Mucosa of descending colon (tissue), 3 donors: ENCODE measurements around the gene MYO1H. TPM values are rescaled to one million over a fixed set of nuclear protein-coding genes. Genes with fewer than 3 reads are reported as not detected.

Source experiments
- ATAC-seq: fragments of 200-7000 bp; cut with Tn5 transposase; one replicate; pipeline ENCODE4 v1.9.1; 2020; ENCODE audit warnings: mild to moderate bottlenecking, moderate library complexity
- DNase-seq, 3 donors: peaks; one replicate each; pipeline ENCODE4 v3.0.0-alpha.2; 2020
- H3K36me3 ChIP-seq: fragments of 200-600 bp; one replicate; pipeline ENCODE4 v1.8.0; 2021; ENCODE audit warnings: low read depth, mild to moderate bottlenecking
- H3K4me1 ChIP-seq: fragments of 200-600 bp; one replicate; pipeline ENCODE4 v1.8.0; 2021; ENCODE audit warnings: low read depth, mild to moderate bottlenecking
- H3K4me3 ChIP-seq: fragments of 200-600 bp; one replicate; pipeline ENCODE4 v1.8.0; 2021; ENCODE audit warnings: mild to moderate bottlenecking
- H3K9me3 ChIP-seq: fragments of 200-600 bp; one replicate; pipeline ENCODE4 v1.8.0; 2021; ENCODE audit warnings: mild to moderate bottlenecking
- intact Hi-C, 2 donors: fragments of 100-400 bp; cut with DNase I in 1 of 2; cut with micrococcal nuclease in 1 of 2; formaldehyde crosslinking; loops; one replicate each; pipeline versions ENCODE4 v1.11.0 to v1.11.1; 2022; cut with DNase I, micrococcal nuclease
- total RNA-seq, 3 donors: library from RNA; stranded (reverse); fragmentation: NEBNext Ultra II Directional in 2 of 3; extraction: Animal tissue kit (Norgen Biotek cat#: 25700) in 2 of 3; gene quantifications; one replicate each; pipeline versions ENCODE4 v1.2.1 to v1.2.4, GENCODE V29; 2021 to 2023
- TF ChIP-seq, protein P1 (sequence below): fragments of 200-600 bp; IDR thresholded peaks from one replicate; pipeline ENCODE4 v1.8.0; 2022; ENCODE audit warnings: antibody characterized with exemption, mild to moderate bottlenecking
- donor health status: DM: no; HTN: no; CAD: no; lungs with moderate emphysema.
- donor health status: DM: no; HTN: no; CAD: no.
- donor health status: DM: no; HTN: yes; CAD: no.

MYO1H gene
- total RNA-seq, 3 donors from 2014 or later = 0.41 TPM; not detected in 2

DNA sequence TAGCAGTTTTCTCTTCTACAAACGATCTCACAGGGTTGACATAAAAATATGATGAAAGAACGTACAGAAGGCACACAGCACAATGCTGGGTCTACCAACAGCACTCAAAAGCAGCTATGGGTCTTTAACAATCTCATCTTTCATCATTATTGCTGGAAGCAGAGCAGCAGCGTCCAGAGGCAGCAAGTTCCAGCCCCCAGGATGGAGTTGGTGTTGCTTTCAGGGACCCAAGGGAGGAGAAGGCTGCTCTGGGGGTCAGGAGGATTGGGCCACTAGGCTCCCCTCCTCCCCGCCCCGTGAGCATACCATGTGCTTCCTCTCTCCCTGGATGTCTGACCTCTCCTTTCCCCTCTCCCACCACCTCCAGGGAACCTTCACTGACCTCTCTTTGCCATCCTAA lies 116.1 kb downstream of the MYO1H start:
- TF ChIP-seq, protein P1, sequence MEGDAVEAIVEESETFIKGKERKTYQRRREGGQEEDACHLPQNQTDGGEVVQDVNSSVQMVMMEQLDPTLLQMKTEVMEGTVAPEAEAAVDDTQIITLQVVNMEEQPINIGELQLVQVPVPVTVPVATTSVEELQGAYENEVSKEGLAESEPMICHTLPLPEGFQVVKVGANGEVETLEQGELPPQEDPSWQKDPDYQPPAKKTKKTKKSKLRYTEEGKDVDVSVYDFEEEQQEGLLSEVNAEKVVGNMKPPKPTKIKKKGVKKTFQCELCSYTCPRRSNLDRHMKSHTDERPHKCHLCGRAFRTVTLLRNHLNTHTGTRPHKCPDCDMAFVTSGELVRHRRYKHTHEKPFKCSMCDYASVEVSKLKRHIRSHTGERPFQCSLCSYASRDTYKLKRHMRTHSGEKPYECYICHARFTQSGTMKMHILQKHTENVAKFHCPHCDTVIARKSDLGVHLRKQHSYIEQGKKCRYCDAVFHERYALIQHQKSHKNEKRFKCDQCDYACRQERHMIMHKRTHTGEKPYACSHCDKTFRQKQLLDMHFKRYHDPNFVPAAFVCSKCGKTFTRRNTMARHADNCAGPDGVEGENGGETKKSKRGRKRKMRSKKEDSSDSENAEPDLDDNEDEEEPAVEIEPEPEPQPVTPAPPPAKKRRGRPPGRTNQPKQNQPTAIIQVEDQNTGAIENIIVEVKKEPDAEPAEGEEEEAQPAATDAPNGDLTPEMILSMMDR = no peak
- intact Hi-C loops = no loop called here
- Histone ChIP-seq H3K4me1 (peaks cover 81% of the 10 kb centered on the region), H3K4me3 (no peak overlapping the region), H3K9me3 (no peaks in the 10 kb centered on the region), H3K36me3 (no peaks in the 10 kb centered on the region)
- DNase-seq = no peak
- ATAC-seq = no peak

GRCh38 chr12:109464642-109465351 lies 117.1 kb downstream of the MYO1H start:
- no peak for ATAC-seq
- Histone ChIP-seq H3K9me3 (no peaks in the 10 kb centered on the region), H3K4me3 (no peak overlapping the region), H3K4me1 (peaks cover 80% of the 10 kb centered on the region), H3K36me3 (no peaks in the 10 kb centered on the region)
- TF ChIP-seq, protein P1 = no peak
- no peak for DNase-seq
- intact Hi-C loops = no loop called here

DNA sequence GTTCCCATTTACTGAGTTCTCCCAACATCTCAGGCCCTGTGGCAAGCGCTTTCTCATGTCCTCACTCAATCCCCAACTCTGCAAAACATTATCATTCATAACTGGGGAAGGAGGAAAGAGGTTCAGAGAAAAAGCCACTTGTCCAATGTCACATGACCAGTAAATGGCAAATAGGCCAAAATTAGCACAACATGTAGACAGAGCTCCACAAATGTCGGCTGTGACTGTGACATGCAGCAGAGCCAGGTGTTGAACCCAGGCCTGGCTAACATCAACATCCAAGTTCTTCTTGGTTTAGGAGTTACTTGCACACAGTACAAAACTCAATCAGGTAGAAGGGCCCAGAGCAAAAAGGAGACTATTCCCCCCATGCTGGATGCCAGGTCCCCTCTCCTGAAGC lies 118.6 kb downstream of the MYO1H start:
- Histone ChIP-seq H3K4me3 (no peak overlapping the region), H3K36me3 (no peaks in the 10 kb centered on the region), H3K9me3 (no peaks in the 10 kb centered on the region), H3K4me1 (peaks cover 78% of the 10 kb centered on the region)
- TF ChIP-seq, protein P1 = no peak
- intact Hi-C loops = no loop called here
- ATAC-seq (no peak), DNase-seq (no peak)

GRCh38 chr12:109466821-109467220 lies 119.1 kb downstream of the MYO1H start:
- DNase-seq = peak in 1 of 3 donors; percentile 42
- TF ChIP-seq, protein P1 = no peak
- no peak for ATAC-seq
- intact Hi-C loops = no loop called here
- H3K9me3 ChIP-seq = no peaks in the 10 kb centered on the region
- no peaks in the 10 kb centered on the region for H3K36me3 ChIP-seq
- H3K4me1 ChIP-seq = peaks cover 73% of the 10 kb centered on the region
- no peak overlapping the region for H3K4me3 ChIP-seq

DNA sequence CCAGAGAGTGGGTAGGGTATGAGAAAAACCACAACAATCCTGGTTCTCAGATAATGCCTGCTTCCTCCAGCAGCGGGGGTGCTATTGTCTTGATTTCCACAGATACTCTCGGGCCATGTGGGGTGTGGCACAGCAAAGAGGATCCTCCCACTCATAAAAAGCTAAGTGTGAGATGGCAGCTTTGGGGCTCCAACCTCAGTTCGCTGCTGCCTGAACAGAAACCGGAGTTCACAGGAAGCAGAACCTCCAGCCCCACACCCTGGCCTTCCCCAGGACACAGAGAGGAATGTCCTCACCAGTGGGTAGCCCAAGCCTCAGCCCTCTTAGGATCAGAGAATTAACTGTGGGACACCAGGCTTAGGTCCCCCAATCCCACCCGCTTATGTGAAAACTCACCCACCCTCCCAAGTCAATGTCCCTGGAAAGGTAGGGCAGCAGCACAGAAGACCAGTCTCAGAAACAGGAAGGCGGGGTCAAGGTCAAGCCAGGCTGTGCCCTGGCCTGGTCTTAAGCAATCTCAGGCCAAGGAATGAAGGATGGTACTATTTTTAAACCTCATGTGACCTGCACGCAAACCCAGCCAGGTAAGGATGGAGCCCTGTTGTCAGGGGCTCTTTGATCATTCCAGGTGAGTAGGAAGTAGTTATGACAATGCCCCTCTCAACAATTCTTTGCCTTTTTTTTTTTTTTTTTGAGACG lies 120.4 kb downstream of the MYO1H start:
- TF ChIP-seq, protein P1 = no peak
- Histone ChIP-seq H3K4me1 (peaks cover 60% of the 10 kb centered on the region), H3K36me3 (no peaks in the 10 kb centered on the region), H3K9me3 (no peaks in the 10 kb centered on the region), H3K4me3 (no peak overlapping the region)
- ATAC-seq (peak; percentile 89), DNase-seq (peak; percentile 64 to 84 (median 71))
- intact Hi-C loops = no loop called here
